ENCODE data around the gene CRHR2.

DNA sequence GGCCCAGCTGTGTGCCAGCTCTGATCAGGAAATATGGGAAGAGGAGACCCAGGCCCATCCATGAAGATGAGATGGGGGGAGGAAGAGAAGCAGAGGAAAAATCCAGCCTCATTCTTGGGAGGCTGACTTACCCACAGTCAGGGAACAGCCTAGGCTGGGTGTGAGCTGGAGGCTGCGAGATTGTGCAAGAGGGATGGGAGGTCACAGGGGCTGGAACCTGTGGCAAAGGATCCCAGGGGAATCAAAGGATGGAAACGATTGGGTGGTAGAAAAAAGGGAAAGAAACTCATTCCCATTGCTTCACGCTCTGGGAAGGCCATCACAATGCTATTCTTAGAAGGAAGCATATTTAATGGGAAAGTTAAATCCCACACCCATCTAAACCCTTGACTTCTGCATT, 26.7 kb upstream of the CRHR2 start:
- TF ChIP-seq, protein P1, sequence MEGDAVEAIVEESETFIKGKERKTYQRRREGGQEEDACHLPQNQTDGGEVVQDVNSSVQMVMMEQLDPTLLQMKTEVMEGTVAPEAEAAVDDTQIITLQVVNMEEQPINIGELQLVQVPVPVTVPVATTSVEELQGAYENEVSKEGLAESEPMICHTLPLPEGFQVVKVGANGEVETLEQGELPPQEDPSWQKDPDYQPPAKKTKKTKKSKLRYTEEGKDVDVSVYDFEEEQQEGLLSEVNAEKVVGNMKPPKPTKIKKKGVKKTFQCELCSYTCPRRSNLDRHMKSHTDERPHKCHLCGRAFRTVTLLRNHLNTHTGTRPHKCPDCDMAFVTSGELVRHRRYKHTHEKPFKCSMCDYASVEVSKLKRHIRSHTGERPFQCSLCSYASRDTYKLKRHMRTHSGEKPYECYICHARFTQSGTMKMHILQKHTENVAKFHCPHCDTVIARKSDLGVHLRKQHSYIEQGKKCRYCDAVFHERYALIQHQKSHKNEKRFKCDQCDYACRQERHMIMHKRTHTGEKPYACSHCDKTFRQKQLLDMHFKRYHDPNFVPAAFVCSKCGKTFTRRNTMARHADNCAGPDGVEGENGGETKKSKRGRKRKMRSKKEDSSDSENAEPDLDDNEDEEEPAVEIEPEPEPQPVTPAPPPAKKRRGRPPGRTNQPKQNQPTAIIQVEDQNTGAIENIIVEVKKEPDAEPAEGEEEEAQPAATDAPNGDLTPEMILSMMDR (IDR thresholded peaks at IDR 0.05; ENCODE audit: poor library complexity, severe bottlenecking), result no peak
- TF ChIP-seq RAD21 (conservative IDR thresholded peaks at IDR 0.05), result no peak
- TF ChIP-seq, protein P2, sequence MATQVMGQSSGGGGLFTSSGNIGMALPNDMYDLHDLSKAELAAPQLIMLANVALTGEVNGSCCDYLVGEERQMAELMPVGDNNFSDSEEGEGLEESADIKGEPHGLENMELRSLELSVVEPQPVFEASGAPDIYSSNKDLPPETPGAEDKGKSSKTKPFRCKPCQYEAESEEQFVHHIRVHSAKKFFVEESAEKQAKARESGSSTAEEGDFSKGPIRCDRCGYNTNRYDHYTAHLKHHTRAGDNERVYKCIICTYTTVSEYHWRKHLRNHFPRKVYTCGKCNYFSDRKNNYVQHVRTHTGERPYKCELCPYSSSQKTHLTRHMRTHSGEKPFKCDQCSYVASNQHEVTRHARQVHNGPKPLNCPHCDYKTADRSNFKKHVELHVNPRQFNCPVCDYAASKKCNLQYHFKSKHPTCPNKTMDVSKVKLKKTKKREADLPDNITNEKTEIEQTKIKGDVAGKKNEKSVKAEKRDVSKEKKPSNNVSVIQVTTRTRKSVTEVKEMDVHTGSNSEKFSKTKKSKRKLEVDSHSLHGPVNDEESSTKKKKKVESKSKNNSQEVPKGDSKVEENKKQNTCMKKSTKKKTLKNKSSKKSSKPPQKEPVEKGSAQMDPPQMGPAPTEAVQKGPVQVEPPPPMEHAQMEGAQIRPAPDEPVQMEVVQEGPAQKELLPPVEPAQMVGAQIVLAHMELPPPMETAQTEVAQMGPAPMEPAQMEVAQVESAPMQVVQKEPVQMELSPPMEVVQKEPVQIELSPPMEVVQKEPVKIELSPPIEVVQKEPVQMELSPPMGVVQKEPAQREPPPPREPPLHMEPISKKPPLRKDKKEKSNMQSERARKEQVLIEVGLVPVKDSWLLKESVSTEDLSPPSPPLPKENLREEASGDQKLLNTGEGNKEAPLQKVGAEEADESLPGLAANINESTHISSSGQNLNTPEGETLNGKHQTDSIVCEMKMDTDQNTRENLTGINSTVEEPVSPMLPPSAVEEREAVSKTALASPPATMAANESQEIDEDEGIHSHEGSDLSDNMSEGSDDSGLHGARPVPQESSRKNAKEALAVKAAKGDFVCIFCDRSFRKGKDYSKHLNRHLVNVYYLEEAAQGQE (IDR thresholded peaks at IDR 0.05; ENCODE audit: borderline replicate concordance), result no peak
- TF ChIP-seq EP300 (conservative IDR thresholded peaks at IDR 0.05; ENCODE audit: poor library complexity, severe bottlenecking), result no peak
- TF ChIP-seq EZH2 (IDR thresholded peaks at IDR 0.05; ENCODE audit: borderline replicate concordance, insufficient read depth, low read length, poor library complexity, severe bottlenecking), result no peak

All from neural cell (in vitro differentiated cells).